ENCODE measurements around the gene MNAT1.

The MNAT1 gene

GRCh38 chr14:60790850-60791249 lies 56.3 kb downstream of the MNAT1 start:
- no peak for TF ChIP-seq POLR2AphosphoS5 (IDR thresholded peaks at IDR 0.05; ENCODE audit: low read depth, low read length)
- TF ChIP-seq PAX5 (IDR thresholded peaks at IDR 0.05; ENCODE audit: insufficient read depth, low read length, severe bottlenecking) = no peak
- TF ChIP-seq SPI1 (IDR thresholded peaks at IDR 0.05; ENCODE audit: low read depth, low read length) = no peak
- TF ChIP-seq POLR2A (IDR thresholded peaks at IDR 0.05; ENCODE audit: low read depth, low read length) = no peak
- TF ChIP-seq POU2F2 (IDR thresholded peaks at IDR 0.05; ENCODE audit: low read depth, low read length) = no peak
- TF ChIP-seq TAF1 (IDR thresholded peaks at IDR 0.05; ENCODE audit: low read depth, low read length) = no peak
- FAIRE-seq (no peak), DNase-seq (ENCODE audit: insufficient read length, low spot score) (no peak)

GRCh38 chr14:60796434-60796833 lies 61.9 kb downstream of the MNAT1 start:
- no peak for TF ChIP-seq POLR2A (IDR thresholded peaks at IDR 0.05; ENCODE audit: low read depth, low read length)
- TF ChIP-seq PAX5 (IDR thresholded peaks at IDR 0.05; ENCODE audit: insufficient read depth, low read length, severe bottlenecking) = no peak
- TF ChIP-seq SPI1 (IDR thresholded peaks at IDR 0.05; ENCODE audit: low read depth, low read length) = no peak
- TF ChIP-seq TAF1 (IDR thresholded peaks at IDR 0.05; ENCODE audit: low read depth, low read length) = no peak
- no peak for TF ChIP-seq POLR2AphosphoS5 (IDR thresholded peaks at IDR 0.05; ENCODE audit: low read depth, low read length)
- TF ChIP-seq POU2F2 (IDR thresholded peaks at IDR 0.05; ENCODE audit: low read depth, low read length) = no peak
- no peak for DNase-seq (ENCODE audit: insufficient read length, low spot score)
- FAIRE-seq = no peak

GRCh38 chr14:60800409-60800808 lies 65.8 kb downstream of the MNAT1 start:
- no peak for FAIRE-seq
- TF ChIP-seq TAF1 (IDR thresholded peaks at IDR 0.05; ENCODE audit: low read depth, low read length) (no peak), POU2F2 (IDR thresholded peaks at IDR 0.05; ENCODE audit: low read depth, low read length) (no peak), POLR2A (IDR thresholded peaks at IDR 0.05; ENCODE audit: low read depth, low read length) (no peak), SPI1 (IDR thresholded peaks at IDR 0.05; ENCODE audit: low read depth, low read length) (no peak), POLR2AphosphoS5 (IDR thresholded peaks at IDR 0.05; ENCODE audit: low read depth, low read length) (no peak), PAX5 (IDR thresholded peaks at IDR 0.05; ENCODE audit: insufficient read depth, low read length, severe bottlenecking) (no peak)
- DNase-seq (ENCODE audit: insufficient read length, low spot score) = no peak

GRCh38 chr14:60803871-60804270 lies 69.3 kb downstream of the MNAT1 start:
- no peak for TF ChIP-seq SPI1 (IDR thresholded peaks at IDR 0.05; ENCODE audit: low read depth, low read length)
- no peak for TF ChIP-seq TAF1 (IDR thresholded peaks at IDR 0.05; ENCODE audit: low read depth, low read length)
- no peak for TF ChIP-seq PAX5 (IDR thresholded peaks at IDR 0.05; ENCODE audit: insufficient read depth, low read length, severe bottlenecking)
- TF ChIP-seq POLR2A (IDR thresholded peaks at IDR 0.05; ENCODE audit: low read depth, low read length) = no peak
- TF ChIP-seq POLR2AphosphoS5 (IDR thresholded peaks at IDR 0.05; ENCODE audit: low read depth, low read length) = no peak
- TF ChIP-seq POU2F2 (IDR thresholded peaks at IDR 0.05; ENCODE audit: low read depth, low read length) = no peak
- DNase-seq (ENCODE audit: insufficient read length, low spot score) = no peak
- FAIRE-seq = no peak

- no peak for FAIRE-seq
- DNase-seq (ENCODE audit: insufficient read length, low spot score) = no peak
- TF ChIP-seq POLR2AphosphoS5 (IDR thresholded peaks at IDR 0.05; ENCODE audit: low read depth, low read length) (no peak), PAX5 (IDR thresholded peaks at IDR 0.05; ENCODE audit: insufficient read depth, low read length, severe bottlenecking) (no peak), SPI1 (IDR thresholded peaks at IDR 0.05; ENCODE audit: low read depth, low read length) (no peak), POU2F2 (IDR thresholded peaks at IDR 0.05; ENCODE audit: low read depth, low read length) (no peak)
Measured at GRCh38 chr14:60805841-60806430, 71.4 kb downstream of the MNAT1 start.

GRCh38 chr14:60807247-60807646 lies 72.7 kb downstream of the MNAT1 start:
- no peak for DNase-seq (ENCODE audit: insufficient read length, low spot score)
- TF ChIP-seq POU2F2 (IDR thresholded peaks at IDR 0.05; ENCODE audit: low read depth, low read length) (no peak), SPI1 (IDR thresholded peaks at IDR 0.05; ENCODE audit: low read depth, low read length) (no peak), POLR2AphosphoS5 (IDR thresholded peaks at IDR 0.05; ENCODE audit: low read depth, low read length) (no peak), PAX5 (IDR thresholded peaks at IDR 0.05; ENCODE audit: insufficient read depth, low read length, severe bottlenecking) (no peak), TAF1 (IDR thresholded peaks at IDR 0.05; ENCODE audit: low read depth, low read length) (no peak), POLR2A (IDR thresholded peaks at IDR 0.05; ENCODE audit: low read depth, low read length) (no peak)
- FAIRE-seq = no peak

- DNase-seq (ENCODE audit: insufficient read length, low spot score) (no peak), FAIRE-seq (no peak)
- TF ChIP-seq POU2F2 (IDR thresholded peaks at IDR 0.05; ENCODE audit: low read depth, low read length) (no peak), SPI1 (IDR thresholded peaks at IDR 0.05; ENCODE audit: low read depth, low read length) (no peak), POLR2A (IDR thresholded peaks at IDR 0.05; ENCODE audit: low read depth, low read length) (no peak), PAX5 (IDR thresholded peaks at IDR 0.05; ENCODE audit: insufficient read depth, low read length, severe bottlenecking) (no peak)
Measured at GRCh38 chr14:60807971-60808370, 73.4 kb downstream of the MNAT1 start.

GRCh38 chr14:60812987-60813386 lies 78.4 kb downstream of the MNAT1 start:
- DNase-seq (ENCODE audit: insufficient read length, low spot score) = no peak
- FAIRE-seq = no peak
- TF ChIP-seq SPI1 (IDR thresholded peaks at IDR 0.05; ENCODE audit: low read depth, low read length) = no peak
- TF ChIP-seq POLR2A (IDR thresholded peaks at IDR 0.05; ENCODE audit: low read depth, low read length) = no peak
- TF ChIP-seq POLR2AphosphoS5 (IDR thresholded peaks at IDR 0.05; ENCODE audit: low read depth, low read length) = no peak
- no peak for TF ChIP-seq TAF1 (IDR thresholded peaks at IDR 0.05; ENCODE audit: low read depth, low read length)
- TF ChIP-seq POU2F2 (IDR thresholded peaks at IDR 0.05; ENCODE audit: low read depth, low read length) = no peak
- no peak for TF ChIP-seq PAX5 (IDR thresholded peaks at IDR 0.05; ENCODE audit: insufficient read depth, low read length, severe bottlenecking)

- TF ChIP-seq SPI1 (IDR thresholded peaks at IDR 0.05; ENCODE audit: low read depth, low read length) (peak; percentile 96), POLR2A (IDR thresholded peaks at IDR 0.05; ENCODE audit: low read depth, low read length) (no peak), PAX5 (IDR thresholded peaks at IDR 0.05; ENCODE audit: insufficient read depth, low read length, severe bottlenecking) (peak; percentile 64), POU2F2 (IDR thresholded peaks at IDR 0.05; ENCODE audit: low read depth, low read length) (no peak), POLR2AphosphoS5 (IDR thresholded peaks at IDR 0.05; ENCODE audit: low read depth, low read length) (no peak), TAF1 (IDR thresholded peaks at IDR 0.05; ENCODE audit: low read depth, low read length) (no peak)
- FAIRE-seq (peak; percentile 71), DNase-seq (ENCODE audit: insufficient read length, low spot score) (peak; percentile 5)
Measured at GRCh38 chr14:60815371-60815770, 80.8 kb downstream of the MNAT1 start.

- FAIRE-seq (no peak), DNase-seq (ENCODE audit: insufficient read length, low spot score) (no peak)
- TF ChIP-seq POLR2A (IDR thresholded peaks at IDR 0.05; ENCODE audit: low read depth, low read length) (no peak), POU2F2 (IDR thresholded peaks at IDR 0.05; ENCODE audit: low read depth, low read length) (no peak), POLR2AphosphoS5 (IDR thresholded peaks at IDR 0.05; ENCODE audit: low read depth, low read length) (no peak), SPI1 (IDR thresholded peaks at IDR 0.05; ENCODE audit: low read depth, low read length) (no peak), TAF1 (IDR thresholded peaks at IDR 0.05; ENCODE audit: low read depth, low read length) (no peak), PAX5 (IDR thresholded peaks at IDR 0.05; ENCODE audit: insufficient read depth, low read length, severe bottlenecking) (no peak)
Measured at GRCh38 chr14:60817113-60817512, 82.6 kb downstream of the MNAT1 start.

All from GM12891 (cell line).